Globus pallidus (tissue), 1 donor: ENCODE data around the gene ACTL8.

Experiments used
- DNase-seq: peaks from one replicate; pipeline ENCODE4 v3.0.0-alpha.2; 2015; ENCODE audit warnings: low spot score

ACTL8 gene

GRCh38 chr1:17755120-17755519 is at the start of gene ACTL8:
TSS of gene ACTL8 (plus strand) at chr1:17755333. CDS start at chr1:17823009, 67,676 bp downstream.
- no peak for DNase-seq

DNA sequence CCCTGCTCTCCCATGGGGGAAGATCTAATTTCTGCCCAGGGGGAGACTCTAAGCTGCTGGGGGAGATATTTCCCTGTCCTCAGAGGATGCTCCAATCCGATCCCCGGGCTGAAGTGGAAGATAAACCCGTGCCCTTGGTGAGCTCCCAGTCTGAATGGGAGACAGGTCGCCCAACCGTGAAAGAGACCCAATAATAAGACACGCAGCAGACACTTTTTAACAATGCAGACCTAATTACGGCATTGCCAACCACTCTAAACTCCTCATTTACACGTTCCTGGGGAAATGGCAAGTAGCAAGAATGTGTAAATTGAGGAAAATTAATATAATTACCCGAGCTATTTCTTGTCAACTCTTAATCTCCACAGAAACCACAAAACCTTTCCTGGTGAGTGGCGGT is 48.7 kb upstream of the ACTL8 start:
- DNase-seq: no peak

- DNase-seq: no peak
Observed at GRCh38 chr1:17709981-17710380, 45.2 kb upstream of the ACTL8 start.

DNA sequence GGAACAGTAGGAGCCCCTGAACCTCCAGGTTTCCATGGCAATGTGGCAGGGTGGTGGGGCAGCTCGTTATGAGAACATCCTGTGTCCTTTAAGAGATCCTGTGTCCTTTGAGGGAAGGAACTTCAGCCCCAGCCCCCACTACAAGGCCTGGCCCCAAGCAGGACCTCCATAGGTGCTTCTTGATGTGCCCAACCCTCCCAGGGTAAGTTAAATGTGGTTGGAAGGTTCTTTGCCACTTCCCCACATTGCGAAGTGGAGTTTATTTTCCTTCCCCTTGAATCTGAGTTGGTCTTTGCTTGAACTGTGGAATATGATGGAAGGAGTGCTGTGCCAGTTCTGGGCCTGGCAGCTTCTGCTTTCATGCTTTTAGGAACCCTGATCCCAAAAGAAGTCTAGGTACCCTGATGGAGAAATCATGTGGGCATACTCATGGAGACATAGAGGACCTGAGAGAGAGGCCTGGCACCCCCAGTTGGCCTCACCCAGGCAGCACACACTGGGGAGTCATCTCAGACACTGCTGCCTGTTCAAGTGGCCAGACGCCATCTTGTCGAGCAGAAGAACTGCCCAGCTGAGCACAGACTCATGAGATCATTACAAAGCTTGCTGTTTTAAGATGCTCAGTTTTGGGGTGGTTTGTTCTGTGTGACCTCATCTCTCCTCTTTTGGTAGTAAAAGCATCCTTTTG is 44.1 kb upstream of the ACTL8 start:
- DNase-seq: no peak

DNA sequence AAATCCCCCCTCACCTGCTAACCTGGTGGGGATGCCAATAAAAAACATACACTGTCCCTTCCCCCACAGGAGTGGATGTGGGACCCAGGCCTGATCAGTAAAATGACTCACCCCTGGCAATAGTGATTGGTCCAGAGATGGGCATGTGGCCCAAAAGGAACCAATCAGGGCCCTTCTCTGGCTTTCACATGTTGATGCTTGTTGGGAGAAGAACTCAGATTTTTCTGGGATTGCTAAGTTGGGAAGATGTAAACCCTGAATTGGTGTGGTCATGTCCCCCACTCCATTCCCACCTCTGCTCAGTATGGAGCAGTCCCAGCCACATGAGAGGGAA is 43.6 kb upstream of the ACTL8 start:
- no peak for DNase-seq

GRCh38 chr1:17711941-17712340 is 43.2 kb upstream of the ACTL8 start:
- no peak for DNase-seq

- DNase-seq: no peak
Observed at GRCh38 chr1:17713993-17714392, 41.1 kb upstream of the ACTL8 start.

GRCh38 chr1:17717594-17718535 is 37.3 kb upstream of the ACTL8 start:
- no peak for DNase-seq

GRCh38 chr1:17719874-17720273 is 35.3 kb upstream of the ACTL8 start:
- DNase-seq: no peak

DNA sequence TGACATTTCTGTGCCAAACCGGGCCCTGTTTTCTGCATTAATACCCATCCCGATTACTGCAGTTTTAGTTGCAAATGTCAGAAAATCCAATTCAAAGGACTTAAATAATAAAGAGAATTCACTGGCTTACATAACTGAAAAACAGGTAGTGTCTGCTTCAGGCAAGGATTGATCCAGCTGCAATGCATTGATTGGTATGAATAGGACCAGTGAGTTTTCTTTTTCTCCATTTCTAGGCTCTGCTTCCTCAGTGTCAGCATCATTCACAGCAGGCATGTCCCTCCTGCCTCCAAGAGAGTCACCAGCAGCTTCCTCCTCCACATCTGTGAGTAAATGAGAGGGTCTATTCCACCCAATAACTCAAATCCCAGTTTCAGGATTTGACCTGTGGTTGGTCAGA is 33.7 kb upstream of the ACTL8 start:
- no peak for DNase-seq

DNA sequence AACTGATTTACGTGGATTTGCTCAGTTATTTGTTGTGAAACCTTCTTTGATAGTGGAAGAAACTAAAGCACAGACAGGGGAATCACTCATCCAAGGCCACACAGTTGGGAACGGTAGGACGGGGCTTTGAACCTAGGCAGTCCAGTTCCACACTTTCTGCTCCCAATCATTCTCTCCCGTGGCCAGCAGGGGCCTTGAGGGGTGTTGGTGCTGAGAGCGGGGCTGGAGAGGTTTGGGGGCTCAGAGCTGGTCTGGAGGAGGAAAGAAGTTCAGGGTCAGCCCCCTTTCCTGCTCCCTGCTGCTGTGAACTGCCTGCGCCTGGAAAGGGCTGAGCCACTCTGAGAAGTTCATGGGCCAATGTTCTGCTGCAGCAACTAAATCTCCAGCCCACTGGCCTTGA is 31.4 kb upstream of the ACTL8 start:
- DNase-seq: no peak

- no peak for DNase-seq
Observed at GRCh38 chr1:17724150-17724549, 31.0 kb upstream of the ACTL8 start.

- no peak for DNase-seq
Observed at GRCh38 chr1:17725084-17725719, 29.9 kb upstream of the ACTL8 start.

GRCh38 chr1:17725811-17726582 is 29.1 kb upstream of the ACTL8 start:
- DNase-seq: no peak

- DNase-seq: no peak
Observed at GRCh38 chr1:17728123-17728712, 26.9 kb upstream of the ACTL8 start.

DNA sequence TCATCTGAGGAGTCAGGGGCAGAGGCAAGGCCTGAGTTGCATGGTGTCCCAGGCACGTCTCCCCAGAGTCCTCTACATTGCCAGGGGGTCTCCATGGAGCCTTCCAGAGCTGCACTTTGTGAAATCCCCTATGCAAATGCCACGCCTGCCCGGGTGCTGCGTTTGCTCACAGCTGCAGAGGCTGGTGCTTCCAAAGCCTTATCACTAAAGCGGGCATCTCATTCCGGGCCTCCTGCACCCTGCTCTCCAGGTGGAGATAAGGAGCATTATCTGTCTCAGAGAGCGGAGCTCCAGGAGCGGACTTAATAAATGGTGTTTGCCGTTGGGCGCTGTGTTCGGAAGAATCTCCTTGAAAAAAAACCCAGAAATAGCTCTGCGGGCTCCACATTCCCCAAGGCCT is 25.9 kb upstream of the ACTL8 start:
- DNase-seq: no peak

GRCh38 chr1:17729909-17730308 is 25.2 kb upstream of the ACTL8 start:
- DNase-seq: no peak

- no peak for DNase-seq
Observed at GRCh38 chr1:17731460-17731859, 23.7 kb upstream of the ACTL8 start.

GRCh38 chr1:17732475-17732874 is 22.7 kb upstream of the ACTL8 start:
- no peak for DNase-seq

DNA sequence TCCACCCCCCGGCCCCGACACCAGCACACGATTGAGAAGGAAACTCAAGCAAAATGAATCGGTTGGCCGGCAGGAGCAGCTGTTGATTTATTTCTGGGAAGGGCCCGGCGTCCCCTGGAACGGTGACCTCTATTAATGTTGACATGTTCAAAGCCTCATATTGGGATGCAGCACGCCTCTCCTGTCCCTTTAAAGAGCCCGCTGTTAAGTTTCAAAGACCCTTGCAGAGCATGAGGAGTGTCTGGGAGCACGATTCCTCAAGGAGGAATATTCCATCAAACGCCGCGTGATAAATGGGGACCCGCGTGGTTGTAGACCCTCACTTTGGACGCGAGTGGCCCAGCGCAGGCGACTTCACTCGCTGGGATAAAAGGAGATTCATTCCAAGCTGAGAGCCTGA is 21.5 kb upstream of the ACTL8 start:
- no peak for DNase-seq

DNA sequence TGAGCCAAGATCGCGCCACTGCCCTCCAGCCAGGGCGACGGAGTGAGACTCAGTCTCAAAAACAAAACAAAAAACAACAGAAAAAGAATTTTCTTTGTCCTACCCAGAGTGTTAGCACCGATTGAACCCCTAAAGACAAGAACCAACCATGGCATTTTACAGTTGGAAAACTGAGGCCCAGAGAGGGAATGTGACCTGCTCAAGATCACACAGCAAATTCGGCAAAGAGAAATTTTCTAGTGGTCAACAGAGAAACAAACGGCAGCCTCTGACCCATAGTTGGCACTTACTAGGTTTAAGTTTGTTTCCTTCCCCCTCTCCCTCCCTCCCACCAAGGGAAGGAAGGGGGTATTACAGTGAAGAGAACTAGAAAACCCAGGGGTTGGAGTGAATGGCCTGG is 20.5 kb upstream of the ACTL8 start:
- no peak for DNase-seq

- no peak for DNase-seq
Observed at GRCh38 chr1:17735348-17735747, 19.8 kb upstream of the ACTL8 start.
